ENCODE results near the gene GNB3. TPM values are rescaled to one million over a fixed set of nuclear protein-coding genes. Genes with fewer than 3 reads are reported as not detected.

Gene GNB3
- total and polyA plus RNA-seq, 2 donors (not counting 3 experiments of a cell fraction or from before 2014, with no cell fraction given), result 9.4 to 12.0 TPM

DNA sequence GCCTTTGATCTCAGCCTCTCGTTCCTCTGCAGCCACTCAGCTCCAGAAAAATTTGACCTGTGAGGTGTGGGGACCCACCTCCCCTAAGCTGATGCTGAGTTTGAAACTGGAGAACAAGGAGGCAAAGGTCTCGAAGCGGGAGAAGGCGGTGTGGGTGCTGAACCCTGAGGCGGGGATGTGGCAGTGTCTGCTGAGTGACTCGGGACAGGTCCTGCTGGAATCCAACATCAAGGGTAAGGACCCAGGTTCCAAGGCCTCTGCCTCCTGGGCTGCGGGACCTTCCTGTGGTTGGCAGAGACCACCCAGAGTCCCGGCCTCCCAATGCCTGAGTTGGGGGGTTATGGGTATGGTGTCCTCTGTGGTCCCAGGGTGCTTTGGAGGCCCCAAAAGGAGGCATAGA, 23.6 kb upstream of the GNB3 start:
- H3K79me2 ChIP-seq (ENCODE audit: control insufficient read depth, insufficient read depth, low read length), result no peaks in the 10 kb centered on the region
- H3K9ac ChIP-seq (replicated peaks; ENCODE audit: extremely low read depth, insufficient read depth, low read length), result no peak overlapping the region
- H3K36me3 ChIP-seq (ENCODE audit: control insufficient read depth in 2 of 2, extremely low read depth in 1 of 2, insufficient read depth in 2 of 2, low read length in 2 of 2), result no peaks in the 10 kb centered on the region
- no peak overlapping the region for H2AFZ ChIP-seq (ENCODE audit: low read depth, low read length)
- intact Hi-C loops (cut with micrococcal nuclease), result no loop called here
- no peaks in the 10 kb centered on the region for H3K9me3 ChIP-seq (replicated peaks; ENCODE audit: control insufficient read depth, insufficient read depth, low read length)
- ChIA-PET CTCF (interaction anchor here (1.0 kb wide), 1 partner anchor 64 kb away, joined by 3 read pairs; the partner anchor contains the start of gene MLF2), POLR2A (no interaction called here)
- H3K4me1 ChIP-seq (ENCODE audit: control insufficient read depth, extremely low read depth, insufficient read depth, low read length), result peaks cover 11% of the 10 kb centered on the region
- H3K4me2 ChIP-seq (ENCODE audit: insufficient read depth, low read length), result no peak overlapping the region
- no peak overlapping the region for H3K4me3 ChIP-seq (replicated peaks in 1 of 3; ENCODE audit: insufficient read depth in 1 of 3, low read depth in 1 of 3, low read length in 3 of 3)
- dilution Hi-C loops (cut with MboI; ENCODE audit: extremely low pct_ligation_motif_present, low sequenced_read_pairs), result no loop called here
- H3K27ac ChIP-seq (ENCODE audit: insufficient read depth, low read depth, low read length), result no peak overlapping the region
- no peaks in the 10 kb centered on the region for H3K9me1 ChIP-seq (replicated peaks; ENCODE audit: control insufficient read depth, extremely low read depth, insufficient read depth, low read length)
- TF ChIP-seq POLR2A (IDR thresholded peaks at IDR 0.05; ENCODE audit: low read depth, low read length), result no peak
- no peak for TF ChIP-seq FOS (IDR thresholded peaks at IDR 0.05; ENCODE audit: borderline replicate concordance, insufficient read depth, low read length)
- no peak for TF ChIP-seq GATA2 (IDR thresholded peaks at IDR 0.05; ENCODE audit: insufficient read depth, insufficient read length, low read depth, low read length)
- no peak for TF ChIP-seq EZH2 (IDR thresholded peaks at IDR 0.05; ENCODE audit: borderline replicate concordance, low read depth, low read length, severe bottlenecking)
- no peak for TF ChIP-seq POLR2AphosphoS5 (IDR thresholded peaks at IDR 0.05; ENCODE audit: insufficient read depth, low read depth, low read length)
- TF ChIP-seq MAX (IDR thresholded peaks at IDR 0.05; ENCODE audit: insufficient read depth, insufficient read length), result no peak
- no peak for TF ChIP-seq JUN (IDR thresholded peaks at IDR 0.05; ENCODE audit: borderline replicate concordance, insufficient read depth, insufficient read length, low read depth)
- TF ChIP-seq CTCF (IDR thresholded peaks at IDR 0.05; ENCODE audit: extremely low read depth in 1 of 2, insufficient read depth in 1 of 2, low read depth in 1 of 2, low read length in 2 of 2), result no peak
- no peak for TF ChIP-seq MYC (IDR thresholded peaks at IDR 0.05; ENCODE audit: low read depth, low read length)
- FAIRE-seq (no peak), DNase-seq (ENCODE audit: low read depth, low spot score) (no peak)
- BruUV-seq (replicated peaks), result no TSS peak
- H4K20me1 ChIP-seq (replicated peaks; ENCODE audit: control insufficient read depth, extremely low read depth, insufficient read depth, low read length), result no peaks in the 10 kb centered on the region
- peaks cover 0 to 2% of the 10 kb centered on the region in 2 experiments for H3K27me3 ChIP-seq (ENCODE audit: control insufficient read depth in 2 of 2, insufficient read depth in 2 of 2, low read length in 2 of 2)

All from endothelial cell of umbilical vein (primary cell).